HepG2 (cell line): ENCODE measurements around the gene GBP6. TPM values are rescaled to one million over a fixed set of nuclear protein-coding genes. Genes with fewer than 3 reads are reported as not detected.

Experiments
- CREM ChIP-seq, 2 experiments: sonication (generic) in 1 of 2; formaldehyde crosslinking in 1 of 2; IDR thresholded peaks; 2 replicates each; pipeline versions ENCODE4 v1.4.0 to v1.6.1; 2016 to 2020; ENCODE audit warnings: antibody characterized with exemption in 1 of 2, mild to moderate bottlenecking in 1 of 2, missing genetic modification reagents in 1 of 2
- DNMT3B ChIP-seq: conservative IDR thresholded peaks from 2 replicates; pipeline ENCODE4 v1.6.1; 2016; ENCODE audit warnings: missing biosample characterization, control low read depth
- HDAC2 ChIP-seq: sonication (generic); formaldehyde crosslinking; IDR thresholded peaks from 2 replicates; pipeline ENCODE4 v1.4.0; 2020; ENCODE audit warnings: missing genetic modification reagents
- NR2F1 ChIP-seq, 2 experiments: fragments of 450-650 bp in 1 of 2; formaldehyde crosslinking in 1 of 2; IDR thresholded peaks; 2 replicates each; pipeline versions ENCODE4 v1.5.0 to v1.6.1; 2016 to 2020; ENCODE audit warnings: mild to moderate bottlenecking in 1 of 2, missing compliant biosample characterization in 1 of 2, missing genetic modification reagents in 1 of 2, moderate library complexity in 1 of 2
- NR2F2 ChIP-seq: IDR thresholded peaks from 2 replicates; pipeline ENCODE4 v1.6.1; 2012; ENCODE audit warnings: low read depth, inconsistent platforms, borderline replicate concordance
- RORA ChIP-seq: sonication (generic); formaldehyde crosslinking; IDR thresholded peaks from 2 replicates; pipeline ENCODE4 v1.5.0; 2020; ENCODE audit warnings: mild to moderate bottlenecking, missing genetic modification reagents, moderate library complexity
- RXRA ChIP-seq: sonication (generic); formaldehyde crosslinking; IDR thresholded peaks from 2 replicates; pipeline ENCODE4 v1.5.1; 2020; ENCODE audit warnings: missing genetic modification reagents
- TBX2 ChIP-seq: sonication (generic); formaldehyde crosslinking; IDR thresholded peaks from 2 replicates; pipeline ENCODE4 v1.5.0; 2020; ENCODE audit warnings: missing genetic modification reagents, mild to moderate bottlenecking, borderline replicate concordance
- ZNF30 ChIP-seq: sonication (generic); formaldehyde crosslinking; IDR thresholded peaks from 2 replicates; pipeline ENCODE4 v1.5.0; 2020; ENCODE audit warnings: mild to moderate bottlenecking, missing genetic modification reagents
- ZNF329 ChIP-seq: sonication (generic); formaldehyde crosslinking; IDR thresholded peaks from 2 replicates; pipeline ENCODE4 v1.9.0; 2021; ENCODE audit warnings: low read depth, mild to moderate bottlenecking, missing genetic modification reagents
- ZNF558 ChIP-seq: sonication (generic); formaldehyde crosslinking; IDR thresholded peaks from 2 replicates; pipeline ENCODE4 v1.9.0; 2022; ENCODE audit warnings: mild to moderate bottlenecking, missing genetic modification reagents, borderline replicate concordance
- ZNF839 ChIP-seq: sonication (generic); formaldehyde crosslinking; IDR thresholded peaks from 2 replicates; pipeline ENCODE4 v1.4.0; 2020; ENCODE audit warnings: missing genetic modification reagents, mild to moderate bottlenecking, borderline replicate concordance
- polyA plus RNA-seq, 8 experiments: library from polyadenylated mRNA; depleted of rRNA in 3 of 8; stranded (reverse) in 7 of 8; unstranded in 1 of 8; fragments of >200 nt; fragmentation: Illumina TruSeq in 4 of 8; extraction: Trizol in 4 of 8; gene quantifications; 2 replicates each; pipeline versions ENCODE4 v1.2.1 to v1.2.3, GENCODE V29; 2011 to 2016; ENCODE audit warnings: low read depth in 4 of 8, missing spikeins in 1 of 8, mixed read lengths in 1 of 8; ENCODE audit not compliant: insufficient read depth in 1 of 8
- total RNA-seq, 5 experiments: library from RNA; depleted of rRNA; stranded (reverse); fragments of >200 nt; fragmentation: Illumina TruSeq; extraction: Trizol; gene quantifications; 2 replicates each; pipeline ENCODE4 v1.2.3, GENCODE V29; 2016; ENCODE audit warnings: low read depth in 1 of 5
- TF ChIP-seq, protein P1 (sequence below): sonication (generic); formaldehyde crosslinking; IDR thresholded peaks from 2 replicates; pipeline ENCODE4 v1.4.0; 2020; ENCODE audit warnings: mild to moderate bottlenecking, missing genetic modification reagents
- TF ChIP-seq, protein P2 (sequence below): sonication (generic); formaldehyde crosslinking; IDR thresholded peaks from 2 replicates; pipeline ENCODE4 v1.4.0; 2020; ENCODE audit warnings: missing genetic modification reagents
- TF ChIP-seq, protein P3 (sequence below): sonication (generic); formaldehyde crosslinking; IDR thresholded peaks from 2 replicates; pipeline ENCODE4 v1.4.0; 2020; ENCODE audit warnings: missing genetic modification reagents
- TF ChIP-seq, protein P4 (sequence below): IDR thresholded peaks from 2 replicates; pipeline ENCODE4 v1.6.1; 2018; ENCODE audit warnings: missing genetic modification reagents

GBP6 gene
- total and polyA plus RNA-seq, 2 of the 13 experiments (the other 11 are each of a cell fraction or from before 2014, with no cell fraction given): not detected

DNA sequence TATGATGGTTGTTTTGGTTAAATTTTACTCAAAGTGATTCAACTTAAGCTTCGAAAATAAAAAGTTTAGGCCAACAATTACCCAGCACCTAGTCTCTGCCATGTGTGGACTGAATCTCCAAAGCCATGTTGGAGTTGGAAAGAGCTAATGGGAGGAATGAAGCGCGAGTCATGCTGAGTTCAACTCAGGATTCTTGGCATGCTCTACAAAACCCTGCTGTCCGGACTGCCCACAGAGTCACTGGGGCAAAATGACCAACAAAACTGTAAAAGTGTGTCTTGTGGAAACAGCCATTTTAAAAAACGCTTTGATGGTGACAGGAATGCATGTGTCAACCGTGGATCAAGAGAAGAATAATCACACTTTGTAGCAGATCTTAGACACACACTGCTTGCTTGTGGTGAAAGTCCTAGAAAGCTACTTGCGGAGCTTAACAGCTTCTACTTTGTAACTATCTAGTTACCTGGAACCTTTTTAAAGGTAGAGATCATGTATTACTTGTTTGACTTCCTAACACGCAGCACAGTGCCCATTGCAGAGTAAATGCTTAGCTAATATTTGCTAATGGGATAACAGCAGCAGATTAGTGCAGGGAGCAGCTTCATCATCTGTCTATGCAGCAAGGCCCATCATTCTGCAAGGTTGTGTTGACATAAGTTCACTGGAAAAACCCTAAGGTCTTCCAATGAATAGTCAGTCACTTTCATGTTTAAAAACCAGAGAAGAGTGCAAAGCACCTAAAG is 7.0 kb upstream of the GBP6 start (continued):
- TF ChIP-seq, protein P1, sequence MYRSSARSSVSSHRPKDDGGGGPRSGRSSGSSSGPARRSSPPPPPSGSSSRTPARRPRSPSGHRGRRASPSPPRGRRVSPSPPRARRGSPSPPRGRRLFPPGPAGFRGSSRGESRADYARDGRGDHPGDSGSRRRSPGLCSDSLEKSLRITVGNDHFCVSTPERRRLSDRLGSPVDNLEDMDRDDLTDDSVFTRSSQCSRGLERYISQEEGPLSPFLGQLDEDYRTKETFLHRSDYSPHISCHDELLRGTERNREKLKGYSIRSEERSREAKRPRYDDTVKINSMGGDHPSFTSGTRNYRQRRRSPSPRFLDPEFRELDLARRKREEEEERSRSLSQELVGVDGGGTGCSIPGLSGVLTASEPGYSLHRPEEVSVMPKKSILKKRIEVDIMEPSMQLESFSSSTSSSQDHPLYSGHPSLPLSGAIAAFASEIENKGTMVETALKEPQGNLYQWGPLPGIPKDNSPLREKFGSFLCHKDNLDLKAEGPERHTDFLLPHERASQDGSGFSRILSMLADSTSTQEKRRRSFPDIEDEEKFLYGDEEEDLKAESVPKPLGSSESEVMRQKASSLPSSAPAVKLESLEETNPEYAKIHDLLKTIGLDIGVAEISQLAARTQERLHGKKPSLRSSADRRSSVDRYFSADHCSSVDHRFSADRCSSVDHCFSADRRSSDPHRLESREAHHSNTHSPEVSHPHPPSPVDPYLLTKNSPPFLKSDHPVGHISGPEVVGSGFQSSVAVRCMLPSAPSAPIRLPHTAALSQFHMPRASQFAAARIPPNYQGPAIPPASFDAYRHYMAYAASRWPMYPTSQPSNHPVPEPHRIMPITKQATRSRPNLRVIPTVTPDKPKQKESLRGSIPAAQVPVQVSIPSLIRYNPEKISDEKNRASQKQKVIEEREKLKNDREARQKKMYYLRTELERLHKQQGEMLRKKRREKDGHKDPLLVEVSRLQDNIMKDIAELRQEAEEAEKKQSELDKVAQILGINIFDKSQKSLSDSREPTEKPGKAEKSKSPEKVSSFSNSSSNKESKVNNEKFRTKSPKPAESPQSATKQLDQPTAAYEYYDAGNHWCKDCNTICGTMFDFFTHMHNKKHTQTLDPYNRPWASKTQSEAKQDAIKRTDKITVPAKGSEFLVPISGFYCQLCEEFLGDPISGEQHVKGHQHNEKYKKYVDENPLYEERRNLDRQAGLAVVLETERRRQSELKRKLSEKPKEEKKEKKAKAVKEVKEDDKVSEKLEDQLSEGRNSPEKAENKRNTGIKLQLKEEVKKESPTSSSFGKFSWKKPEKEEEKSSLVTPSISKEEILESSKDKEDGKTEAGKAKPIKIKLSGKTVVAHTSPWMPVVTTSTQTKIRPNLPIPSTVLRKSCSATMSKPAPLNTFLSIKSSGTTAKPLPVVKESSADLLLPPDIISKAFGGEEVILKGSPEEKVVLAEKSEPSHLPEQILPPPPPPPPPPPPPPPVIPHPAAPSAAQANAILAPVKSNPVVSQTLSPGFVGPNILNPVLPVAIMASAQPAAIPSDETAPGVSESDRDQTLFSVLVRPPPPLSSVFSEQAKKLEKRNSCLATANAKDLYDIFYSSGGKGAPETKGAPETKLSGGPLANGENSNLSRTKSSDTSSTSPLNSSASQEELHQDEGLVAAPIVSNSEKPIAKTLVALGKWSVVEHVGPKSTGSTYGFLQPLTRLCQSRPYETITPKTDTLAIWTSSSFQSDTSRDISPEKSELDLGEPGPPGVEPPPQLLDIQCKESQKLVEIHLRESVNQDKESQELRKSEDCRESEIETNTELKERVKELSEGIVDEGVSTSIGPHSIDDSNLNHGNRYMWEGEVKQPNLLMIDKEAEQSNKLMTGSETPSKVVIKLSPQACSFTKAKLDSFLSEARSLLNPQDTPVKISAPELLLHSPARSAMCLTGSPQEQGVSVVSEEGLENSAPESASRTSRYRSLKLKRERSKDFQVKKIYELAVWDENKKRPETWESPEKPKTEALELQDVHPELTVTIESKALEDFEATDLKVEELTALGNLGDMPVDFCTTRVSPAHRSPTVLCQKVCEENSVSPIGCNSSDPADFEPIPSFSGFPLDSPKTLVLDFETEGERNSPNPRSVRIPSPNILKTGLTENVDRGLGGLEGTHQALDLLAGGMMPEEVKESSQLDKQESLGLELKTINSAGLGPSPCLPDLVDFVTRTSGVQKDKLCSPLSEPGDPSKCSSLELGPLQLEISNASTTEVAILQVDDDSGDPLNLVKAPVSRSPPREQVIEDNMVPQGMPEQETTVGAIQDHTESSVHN: no peak
- TF ChIP-seq CREM (IDR thresholded peaks at IDR 0.05): peak; percentile 68
- TF ChIP-seq CREM (CRISPR knock-in tag; IDR thresholded peaks at IDR 0.05): no peak
- TF ChIP-seq ZNF30 (CRISPR knock-in tag): no peak
- TF ChIP-seq, protein P2, sequence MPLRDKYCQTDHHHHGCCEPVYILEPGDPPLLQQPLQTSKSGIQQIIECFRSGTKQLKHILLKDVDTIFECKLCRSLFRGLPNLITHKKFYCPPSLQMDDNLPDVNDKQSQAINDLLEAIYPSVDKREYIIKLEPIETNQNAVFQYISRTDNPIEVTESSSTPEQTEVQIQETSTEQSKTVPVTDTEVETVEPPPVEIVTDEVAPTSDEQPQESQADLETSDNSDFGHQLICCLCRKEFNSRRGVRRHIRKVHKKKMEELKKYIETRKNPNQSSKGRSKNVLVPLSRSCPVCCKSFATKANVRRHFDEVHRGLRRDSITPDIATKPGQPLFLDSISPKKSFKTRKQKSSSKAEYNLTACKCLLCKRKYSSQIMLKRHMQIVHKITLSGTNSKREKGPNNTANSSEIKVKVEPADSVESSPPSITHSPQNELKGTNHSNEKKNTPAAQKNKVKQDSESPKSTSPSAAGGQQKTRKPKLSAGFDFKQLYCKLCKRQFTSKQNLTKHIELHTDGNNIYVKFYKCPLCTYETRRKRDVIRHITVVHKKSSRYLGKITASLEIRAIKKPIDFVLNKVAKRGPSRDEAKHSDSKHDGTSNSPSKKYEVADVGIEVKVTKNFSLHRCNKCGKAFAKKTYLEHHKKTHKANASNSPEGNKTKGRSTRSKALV (CRISPR knock-in tag): no peak
- peak; percentile 20; the same call in 1 of the 2 replicates for TF ChIP-seq RXRA
- TF ChIP-seq, protein P3, sequence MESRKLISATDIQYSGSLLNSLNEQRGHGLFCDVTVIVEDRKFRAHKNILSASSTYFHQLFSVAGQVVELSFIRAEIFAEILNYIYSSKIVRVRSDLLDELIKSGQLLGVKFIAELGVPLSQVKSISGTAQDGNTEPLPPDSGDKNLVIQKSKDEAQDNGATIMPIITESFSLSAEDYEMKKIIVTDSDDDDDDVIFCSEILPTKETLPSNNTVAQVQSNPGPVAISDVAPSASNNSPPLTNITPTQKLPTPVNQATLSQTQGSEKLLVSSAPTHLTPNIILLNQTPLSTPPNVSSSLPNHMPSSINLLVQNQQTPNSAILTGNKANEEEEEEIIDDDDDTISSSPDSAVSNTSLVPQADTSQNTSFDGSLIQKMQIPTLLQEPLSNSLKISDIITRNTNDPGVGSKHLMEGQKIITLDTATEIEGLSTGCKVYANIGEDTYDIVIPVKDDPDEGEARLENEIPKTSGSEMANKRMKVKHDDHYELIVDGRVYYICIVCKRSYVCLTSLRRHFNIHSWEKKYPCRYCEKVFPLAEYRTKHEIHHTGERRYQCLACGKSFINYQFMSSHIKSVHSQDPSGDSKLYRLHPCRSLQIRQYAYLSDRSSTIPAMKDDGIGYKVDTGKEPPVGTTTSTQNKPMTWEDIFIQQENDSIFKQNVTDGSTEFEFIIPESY (CRISPR knock-in tag): no peak
- peak; percentile 93 for TF ChIP-seq HDAC2 (CRISPR knock-in tag)
- TF ChIP-seq NR2F2: peak; percentile 92
- no peak for TF ChIP-seq ZNF558
- no peak for TF ChIP-seq ZNF329 (CRISPR knock-in tag)
- TF ChIP-seq, protein P4, sequence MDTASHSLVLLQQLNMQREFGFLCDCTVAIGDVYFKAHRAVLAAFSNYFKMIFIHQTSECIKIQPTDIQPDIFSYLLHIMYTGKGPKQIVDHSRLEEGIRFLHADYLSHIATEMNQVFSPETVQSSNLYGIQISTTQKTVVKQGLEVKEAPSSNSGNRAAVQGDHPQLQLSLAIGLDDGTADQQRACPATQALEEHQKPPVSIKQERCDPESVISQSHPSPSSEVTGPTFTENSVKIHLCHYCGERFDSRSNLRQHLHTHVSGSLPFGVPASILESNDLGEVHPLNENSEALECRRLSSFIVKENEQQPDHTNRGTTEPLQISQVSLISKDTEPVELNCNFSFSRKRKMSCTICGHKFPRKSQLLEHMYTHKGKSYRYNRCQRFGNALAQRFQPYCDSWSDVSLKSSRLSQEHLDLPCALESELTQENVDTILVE (CRISPR knock-in tag): no peak
- peak; percentile 91 for TF ChIP-seq TBX2 (CRISPR knock-in tag)
- TF ChIP-seq ZNF839 (CRISPR knock-in tag): no peak
- no peak for TF ChIP-seq DNMT3B
- no peak for TF ChIP-seq NR2F1 (CRISPR knock-in tag; IDR thresholded peaks at IDR 0.05)
- no peak for TF ChIP-seq RORA
